ENCODE results near the gene TAS1R3. TPM values are rescaled to one million over a fixed set of nuclear protein-coding genes. Genes with fewer than 3 reads are reported as not detected.

TAS1R3 gene
- total and polyA plus RNA-seq, 2 of the 4 experiments (the other 2 are of a cell fraction) = under 0.01 to 0.05 TPM

DNA sequence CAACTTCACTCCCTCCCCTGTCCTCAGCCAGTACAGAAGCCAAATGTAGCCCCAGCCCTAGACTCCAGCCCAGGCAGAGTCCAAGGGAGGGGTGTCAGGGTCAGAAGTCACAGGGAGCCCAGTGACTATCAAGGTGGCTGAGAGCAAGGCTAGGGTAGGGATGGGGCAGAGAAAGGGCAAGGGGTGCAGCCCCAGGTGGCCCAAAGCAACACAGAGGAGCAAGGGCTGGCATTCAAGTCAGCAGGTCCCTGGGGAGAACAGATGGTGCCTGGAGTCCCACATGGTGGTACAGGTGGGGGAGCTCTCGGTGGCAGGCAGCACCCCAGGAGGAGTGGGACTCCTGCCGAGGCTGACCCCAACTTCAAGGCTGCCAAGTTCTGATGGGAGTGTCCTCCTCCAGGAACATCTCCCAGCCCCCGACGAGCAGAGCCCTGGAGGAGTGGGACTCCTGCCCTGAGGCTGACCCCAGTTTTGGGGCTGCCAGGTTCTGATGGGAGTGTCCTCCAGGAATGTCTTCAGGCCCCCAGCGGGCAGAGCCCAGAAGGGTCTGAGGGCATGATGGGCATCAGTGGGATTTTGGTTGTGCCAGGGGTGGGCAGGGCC, 21.8 kb downstream of the TAS1R3 start:
- no peak overlapping the region for H3K18ac ChIP-seq (ENCODE audit: low read depth, low read length)
- peaks cover 39% of the 10 kb centered on the region for H3K36me3 ChIP-seq (ENCODE audit: control insufficient read depth, insufficient read depth, low read length)
- no peak overlapping the region for H2BK20ac ChIP-seq (ENCODE audit: low read depth, low read length)
- no peak overlapping the region for H4K91ac ChIP-seq (ENCODE audit: insufficient read depth, low read depth, low read length)
- DNase-seq (no peak), ATAC-seq (ENCODE audit: low read depth) (no peak)
- no peak overlapping the region for H2AK9ac ChIP-seq (replicated peaks; ENCODE audit: low read depth, low read length, poor library complexity)
- no peak overlapping the region for H3K9ac ChIP-seq (ENCODE audit: low read depth, low read length)
- H3K14ac ChIP-seq (replicated peaks; ENCODE audit: low read depth, low read length) = no peak overlapping the region
- dilution Hi-C loops (cut with HindIII; ENCODE audit: low sequenced_read_pairs, unreplicated experiment) (no loop called here), intact Hi-C loops (cut with micrococcal nuclease) (no loop called here), in situ Hi-C loops (cut with MboI; ENCODE audit: low sequenced_read_pairs) (no loop called here)
- H3K9me1 ChIP-seq (ENCODE audit: insufficient read depth, low read length) = no peaks in the 10 kb centered on the region
- H2AFZ ChIP-seq (replicated peaks; ENCODE audit: low read length, poor library complexity) = peak overlapping the region; percentile 8
- H3K4me1 ChIP-seq (ENCODE audit: control insufficient read depth, insufficient read depth, low read length) = peaks cover 21% of the 10 kb centered on the region
- WGBS, 2 experiments (ENCODE audit: extremely low coverage in 2 of 2, insufficient read length in 1 of 2) = no CpG with 5 or more reads among the region's 5 CpGs
- no peak overlapping the region for H3K4me3 ChIP-seq (ENCODE audit: insufficient read depth, low read depth, low read length)
- H3K27ac ChIP-seq (ENCODE audit: insufficient read depth, low read length) = peak overlapping the region; percentile 0; the same call in 1 of the 2 replicates
- H2BK5ac ChIP-seq (ENCODE audit: low read depth, low read length, poor library complexity, severe bottlenecking) = no peak overlapping the region
- no peaks in the 10 kb centered on the region for H3K27me3 ChIP-seq (ENCODE audit: control insufficient read depth, insufficient read depth, low read length)
- no peaks in the 10 kb centered on the region for H3K9me3 ChIP-seq (ENCODE audit: control insufficient read depth, insufficient read depth, low read length)
- H2BK120ac ChIP-seq (ENCODE audit: low read depth, low read length) = no peak overlapping the region
- 0 out of 2 replicates have a peak overlapping the region, but pooled peaks have one; percentile 7 for H2AK5ac ChIP-seq (ENCODE audit: low read depth, low read length)
- H3K79me1 ChIP-seq (ENCODE audit: low read depth in 1 of 2, low read length in 2 of 2) = peaks cover 8 to 29% of the 10 kb centered on the region in 2 experiments; a peak in 3 of 4 replicates
- TF ChIP-seq, protein P1, sequence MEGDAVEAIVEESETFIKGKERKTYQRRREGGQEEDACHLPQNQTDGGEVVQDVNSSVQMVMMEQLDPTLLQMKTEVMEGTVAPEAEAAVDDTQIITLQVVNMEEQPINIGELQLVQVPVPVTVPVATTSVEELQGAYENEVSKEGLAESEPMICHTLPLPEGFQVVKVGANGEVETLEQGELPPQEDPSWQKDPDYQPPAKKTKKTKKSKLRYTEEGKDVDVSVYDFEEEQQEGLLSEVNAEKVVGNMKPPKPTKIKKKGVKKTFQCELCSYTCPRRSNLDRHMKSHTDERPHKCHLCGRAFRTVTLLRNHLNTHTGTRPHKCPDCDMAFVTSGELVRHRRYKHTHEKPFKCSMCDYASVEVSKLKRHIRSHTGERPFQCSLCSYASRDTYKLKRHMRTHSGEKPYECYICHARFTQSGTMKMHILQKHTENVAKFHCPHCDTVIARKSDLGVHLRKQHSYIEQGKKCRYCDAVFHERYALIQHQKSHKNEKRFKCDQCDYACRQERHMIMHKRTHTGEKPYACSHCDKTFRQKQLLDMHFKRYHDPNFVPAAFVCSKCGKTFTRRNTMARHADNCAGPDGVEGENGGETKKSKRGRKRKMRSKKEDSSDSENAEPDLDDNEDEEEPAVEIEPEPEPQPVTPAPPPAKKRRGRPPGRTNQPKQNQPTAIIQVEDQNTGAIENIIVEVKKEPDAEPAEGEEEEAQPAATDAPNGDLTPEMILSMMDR (conservative IDR thresholded peaks at IDR 0.05; ENCODE audit: low read depth, low read length) = no peak
- TF ChIP-seq CHD1 (IDR thresholded peaks at IDR 0.05; ENCODE audit: low read depth, low read length) (no peak), SMC3 (IDR thresholded peaks at IDR 0.05; ENCODE audit: low read depth, low read length) (no peak), CEBPB (IDR thresholded peaks at IDR 0.05; ENCODE audit: low read depth, low read length) (no peak), MAZ (IDR thresholded peaks at IDR 0.05; ENCODE audit: borderline replicate concordance, low read depth, low read length) (no peak), RFX5 (IDR thresholded peaks at IDR 0.05; ENCODE audit: low read depth, low read length) (no peak), POLR2A (IDR thresholded peaks at IDR 0.05; ENCODE audit: low read depth, low read length) (no peak), RAD21 (IDR thresholded peaks at IDR 0.05; ENCODE audit: low read length) (no peak), FOS (IDR thresholded peaks at IDR 0.05; ENCODE audit: low read depth, low read length) (no peak), NFE2L2 (IDR thresholded peaks at IDR 0.05; ENCODE audit: low read depth, low read length) (no peak), BHLHE40 (IDR thresholded peaks at IDR 0.05; ENCODE audit: low read depth, low read length) (no peak), MAFK (IDR thresholded peaks at IDR 0.05; ENCODE audit: low read depth, low read length) (no peak)
- TF ChIP-seq, protein P2, sequence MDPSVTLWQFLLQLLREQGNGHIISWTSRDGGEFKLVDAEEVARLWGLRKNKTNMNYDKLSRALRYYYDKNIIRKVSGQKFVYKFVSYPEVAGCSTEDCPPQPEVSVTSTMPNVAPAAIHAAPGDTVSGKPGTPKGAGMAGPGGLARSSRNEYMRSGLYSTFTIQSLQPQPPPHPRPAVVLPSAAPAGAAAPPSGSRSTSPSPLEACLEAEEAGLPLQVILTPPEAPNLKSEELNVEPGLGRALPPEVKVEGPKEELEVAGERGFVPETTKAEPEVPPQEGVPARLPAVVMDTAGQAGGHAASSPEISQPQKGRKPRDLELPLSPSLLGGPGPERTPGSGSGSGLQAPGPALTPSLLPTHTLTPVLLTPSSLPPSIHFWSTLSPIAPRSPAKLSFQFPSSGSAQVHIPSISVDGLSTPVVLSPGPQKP (IDR thresholded peaks at IDR 0.05; ENCODE audit: borderline replicate concordance, low read depth, low read length) = no peak
- TF ChIP-seq, protein P3, sequence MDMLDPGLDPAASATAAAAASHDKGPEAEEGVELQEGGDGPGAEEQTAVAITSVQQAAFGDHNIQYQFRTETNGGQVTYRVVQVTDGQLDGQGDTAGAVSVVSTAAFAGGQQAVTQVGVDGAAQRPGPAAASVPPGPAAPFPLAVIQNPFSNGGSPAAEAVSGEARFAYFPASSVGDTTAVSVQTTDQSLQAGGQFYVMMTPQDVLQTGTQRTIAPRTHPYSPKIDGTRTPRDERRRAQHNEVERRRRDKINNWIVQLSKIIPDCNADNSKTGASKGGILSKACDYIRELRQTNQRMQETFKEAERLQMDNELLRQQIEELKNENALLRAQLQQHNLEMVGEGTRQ (IDR thresholded peaks at IDR 0.05; ENCODE audit: low read depth, low read length) = no peak
- 0 out of 2 replicates have a peak overlapping the region, but pooled peaks have one; percentile 20 for H4K5ac ChIP-seq (ENCODE audit: low read depth, low read length)
- no peak overlapping the region for H3K4ac ChIP-seq (ENCODE audit: low read depth, low read length)
- peaks cover 60% of the 10 kb centered on the region for H4K20me1 ChIP-seq (ENCODE audit: insufficient read depth, low read length)
- POLR2A ChIA-PET (ENCODE audit: unreplicated experiment) = no interaction called here
- no peak overlapping the region for H3K4me2 ChIP-seq (ENCODE audit: low read depth, low read length)
- BruUV-seq (replicated peaks) = TSS peak; percentile 82
- CTCF ChIA-PET = no interaction called here
- H3K23ac ChIP-seq (ENCODE audit: low read depth, low read length) = peak overlapping the region; percentile 56; the same call in 1 of the 2 replicates
- H2BK15ac ChIP-seq (ENCODE audit: low read depth, low read length) = no peak overlapping the region
- no peak overlapping the region for H3K56ac ChIP-seq (ENCODE audit: extremely low read depth, insufficient read depth, low read length)
- H4K8ac ChIP-seq (ENCODE audit: low read depth in 2 of 2, low read length in 2 of 2) = no peak overlapping the region
